Activated naive CD4-positive, alpha-beta T cell treated with anti-CD3 and anti-CD28 coated beads, Interleukin-2, amount 50 U/mL, for 24 hours (primary cell): ENCODE results near the gene NOVA1.
"Not testable (repeated sequence)": the region's sequence is repeated elsewhere in the genome, so short reads cannot be mapped to it uniquely, and the experiment has no call there.

ENCODE experiments used
- H3K27ac Mint-ChIP-seq: one replicate; pipeline ENCODE4 v1.8.0; 2021; ENCODE audit warnings: mild to moderate bottlenecking, mixed read lengths
- H3K27me3 Mint-ChIP-seq: one replicate; pipeline ENCODE4 v1.8.0; 2021; ENCODE audit warnings: mixed read lengths
- H3K36me3 Mint-ChIP-seq: one replicate; pipeline ENCODE4 v1.8.0; 2021; ENCODE audit warnings: mixed read lengths
- H3K4me1 Mint-ChIP-seq: one replicate; pipeline ENCODE4 v1.8.0; 2021; ENCODE audit warnings: mixed read lengths
- H3K4me3 Mint-ChIP-seq: one replicate; pipeline ENCODE4 v1.8.0; 2021; ENCODE audit warnings: mild to moderate bottlenecking, mixed read lengths
- H3K9me3 Mint-ChIP-seq: one replicate; pipeline ENCODE4 v1.8.0; 2021; ENCODE audit warnings: mixed read lengths

Gene NOVA1

GRCh38 chr14:26597589-26598080, at the start of gene NOVA1:
TSS of gene NOVA1 (minus strand) at chr14:26598033. CDS start at chr14:26597436, 597 bp downstream.
- Mint-ChIP-seq H3K4me3 (peak within 1 kb of the TSS; percentile 4), H3K4me1 (no peaks in the 10 kb centered on the region), H3K36me3 (no peaks in the 10 kb centered on the region), H3K27me3 (peaks cover 34% of the 10 kb centered on the region), H3K9me3 (no peaks in the 10 kb centered on the region), H3K27ac (no peak within 1 kb of the TSS)

- not testable (repeated sequence) for H3K27me3 Mint-ChIP-seq, H3K27ac Mint-ChIP-seq, H3K4me3 Mint-ChIP-seq, H3K36me3 Mint-ChIP-seq, H3K4me1 Mint-ChIP-seq
- peaks cover 25% of the 10 kb centered on the region for H3K9me3 Mint-ChIP-seq
These were observed 47.2 kb upstream of the NOVA1 start for GRCh38 chr14:26645057-26645456.

GRCh38 chr14:26636561-26636960, 38.7 kb upstream of the NOVA1 start:
- H3K9me3 Mint-ChIP-seq: peaks cover 9% of the 10 kb centered on the region
- H3K36me3 Mint-ChIP-seq: no peaks in the 10 kb centered on the region
- H3K27me3 Mint-ChIP-seq: no peaks in the 10 kb centered on the region
- no peaks in the 10 kb centered on the region for H3K4me1 Mint-ChIP-seq
- no peak overlapping the region for H3K4me3 Mint-ChIP-seq
- no peak overlapping the region for H3K27ac Mint-ChIP-seq

DNA sequence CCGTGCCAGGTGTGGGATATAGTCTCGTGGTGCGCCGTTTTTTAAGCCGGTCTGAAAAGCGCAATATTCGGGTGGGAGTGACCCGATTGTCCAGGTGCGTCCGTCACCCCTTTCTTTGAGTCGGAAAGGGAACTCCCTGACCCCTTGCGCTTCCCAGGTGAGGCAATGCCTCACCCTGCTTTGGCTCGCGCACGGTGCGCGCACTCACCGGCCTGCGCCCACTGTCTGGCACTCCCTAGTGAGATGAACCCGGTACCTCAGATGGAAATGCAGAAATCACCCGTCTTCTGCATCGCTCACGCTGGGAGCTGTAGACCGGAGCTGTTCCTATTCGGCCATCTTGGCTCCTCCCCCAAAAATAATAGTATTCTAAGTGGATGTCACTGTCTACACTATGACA, 37.1 kb upstream of the NOVA1 start:
- not testable (repeated sequence) for H3K27me3 Mint-ChIP-seq, H3K4me1 Mint-ChIP-seq, H3K4me3 Mint-ChIP-seq, H3K27ac Mint-ChIP-seq, H3K36me3 Mint-ChIP-seq, H3K9me3 Mint-ChIP-seq

- no peak overlapping the region for H3K4me3 Mint-ChIP-seq
- no peaks in the 10 kb centered on the region for H3K36me3 Mint-ChIP-seq
- peaks cover 8% of the 10 kb centered on the region for H3K9me3 Mint-ChIP-seq
- H3K27ac Mint-ChIP-seq: no peak overlapping the region
- no peaks in the 10 kb centered on the region for H3K27me3 Mint-ChIP-seq
- H3K4me1 Mint-ChIP-seq: no peaks in the 10 kb centered on the region
These were observed 28.4 kb upstream of the NOVA1 start for GRCh38 chr14:26626256-26626655.

- Mint-ChIP-seq H3K4me3 (no peak overlapping the region), H3K9me3 (peaks cover 12% of the 10 kb centered on the region), H3K36me3 (no peaks in the 10 kb centered on the region), H3K27ac (no peak overlapping the region), H3K4me1 (no peaks in the 10 kb centered on the region), H3K27me3 (no peaks in the 10 kb centered on the region)
These were observed 24.8 kb upstream of the NOVA1 start for GRCh38 chr14:26622611-26623010.

DNA sequence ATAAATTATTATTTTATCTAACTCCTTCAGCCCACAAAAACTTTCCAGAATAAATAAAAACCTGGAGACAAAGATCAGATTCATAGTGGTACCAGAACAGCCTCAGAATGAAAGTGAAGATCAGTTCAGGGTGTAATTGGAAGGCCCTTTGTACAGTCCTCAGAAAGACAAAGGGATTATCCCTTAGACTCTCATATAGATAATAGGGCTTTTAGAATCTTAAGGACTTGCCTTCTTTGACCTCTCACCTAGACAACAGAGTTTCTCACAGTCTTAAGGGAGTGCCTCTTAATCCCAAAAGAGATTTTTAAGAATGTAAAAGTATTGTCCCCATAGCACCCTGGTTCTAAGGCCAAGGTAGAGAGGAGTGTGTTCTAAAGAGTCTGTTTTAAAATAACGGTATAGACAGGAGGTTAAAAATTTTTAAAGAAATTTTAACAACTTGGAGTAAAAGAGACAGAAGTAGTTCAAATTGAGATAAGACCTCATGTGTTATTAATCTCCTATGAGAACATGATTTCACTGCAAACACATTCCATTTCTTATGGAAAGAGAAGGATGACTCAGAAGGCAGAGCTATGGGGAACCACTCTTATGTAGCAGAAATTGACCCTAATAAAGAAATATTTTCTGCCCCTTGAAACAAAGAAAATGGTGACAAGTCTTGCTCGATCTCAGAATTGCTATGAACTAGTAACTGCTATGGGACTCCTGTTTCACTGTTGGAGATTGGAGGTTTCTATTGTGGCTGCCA, 24.2 kb upstream of the NOVA1 start:
- H3K4me1 Mint-ChIP-seq: no peaks in the 10 kb centered on the region
- no peak overlapping the region for H3K27ac Mint-ChIP-seq

DNA sequence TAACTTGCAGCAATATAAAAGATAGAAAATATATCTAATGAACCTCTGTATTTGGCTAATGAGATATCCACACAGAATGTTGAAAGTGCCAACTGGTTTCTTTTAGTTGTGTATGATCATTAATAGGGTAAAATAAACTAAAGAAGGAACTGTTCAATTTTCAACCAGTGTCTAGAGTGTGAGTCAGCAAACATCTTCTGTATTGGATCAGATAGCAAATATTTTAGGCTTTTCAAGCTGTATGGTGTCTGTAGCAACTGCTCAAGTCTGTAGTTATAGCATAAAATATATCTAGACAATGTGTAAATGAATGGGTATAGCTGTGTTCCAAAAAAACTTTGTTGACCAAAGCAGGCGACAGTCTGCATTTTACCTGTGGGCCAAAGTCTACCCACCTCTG, 23.5 kb upstream of the NOVA1 start:
- H3K4me1 Mint-ChIP-seq: no peaks in the 10 kb centered on the region
- H3K36me3 Mint-ChIP-seq: no peaks in the 10 kb centered on the region
- no peak overlapping the region for H3K27ac Mint-ChIP-seq
- H3K9me3 Mint-ChIP-seq: peaks cover 12% of the 10 kb centered on the region
- no peak overlapping the region for H3K4me3 Mint-ChIP-seq
- no peaks in the 10 kb centered on the region for H3K27me3 Mint-ChIP-seq

More for the DNA sequence above, 24.2 kb upstream of the NOVA1 start:
- Mint-ChIP-seq H3K4me3 (no peak overlapping the region), H3K27me3 (no peaks in the 10 kb centered on the region), H3K9me3 (peaks cover 12% of the 10 kb centered on the region), H3K36me3 (no peaks in the 10 kb centered on the region)

DNA sequence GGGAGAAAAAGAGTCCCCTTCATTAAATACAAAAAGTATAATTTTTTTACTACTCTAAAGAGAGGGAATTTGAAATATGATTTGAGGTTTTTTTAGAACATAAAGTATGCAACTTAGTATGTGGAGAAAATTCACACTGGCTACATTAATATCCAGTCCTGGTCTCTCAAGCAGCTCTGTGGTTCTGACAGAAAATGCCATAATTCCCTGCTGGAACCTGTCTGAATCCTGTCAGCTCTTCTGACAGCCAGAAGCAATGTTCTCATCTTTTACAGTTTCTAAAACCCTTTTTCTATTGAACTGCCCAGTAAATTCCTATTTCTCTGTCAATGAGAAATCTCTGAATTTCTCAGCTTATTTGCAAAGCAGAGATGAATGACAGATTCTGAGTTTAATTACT, 13.4 kb upstream of the NOVA1 start:
- Mint-ChIP-seq H3K27me3 (no peaks in the 10 kb centered on the region), H3K4me3 (no peak overlapping the region), H3K36me3 (no peaks in the 10 kb centered on the region), H3K9me3 (peaks cover 6% of the 10 kb centered on the region), H3K4me1 (no peaks in the 10 kb centered on the region), H3K27ac (no peak overlapping the region)

- no peaks in the 10 kb centered on the region for H3K27me3 Mint-ChIP-seq
- H3K4me3 Mint-ChIP-seq: no peak overlapping the region
- H3K36me3 Mint-ChIP-seq: no peaks in the 10 kb centered on the region
- H3K27ac Mint-ChIP-seq: no peak overlapping the region
- peaks cover 6% of the 10 kb centered on the region for H3K9me3 Mint-ChIP-seq
- H3K4me1 Mint-ChIP-seq: no peaks in the 10 kb centered on the region
These were observed 9.0 kb upstream of the NOVA1 start for GRCh38 chr14:26606729-26607312.

DNA sequence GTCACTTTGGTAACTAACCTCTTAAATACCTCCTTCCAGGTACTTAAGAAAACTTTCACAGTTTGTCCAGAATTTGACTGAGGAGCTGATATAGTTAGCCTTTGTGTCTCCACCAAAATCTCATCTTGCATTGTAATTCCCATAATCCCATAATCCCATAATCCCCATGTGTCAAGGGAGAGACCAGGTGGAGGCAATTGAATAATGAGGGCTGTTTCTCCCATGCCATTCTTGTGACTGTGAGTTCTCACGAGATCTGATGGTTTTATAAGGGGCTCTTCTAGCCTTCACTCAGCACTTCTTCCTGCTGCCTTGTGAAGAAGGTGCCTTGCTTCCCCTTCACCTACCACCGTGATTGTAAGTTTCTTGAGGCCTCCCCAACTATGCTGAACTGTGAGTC, 7.8 kb upstream of the NOVA1 start:
- Mint-ChIP-seq H3K4me1 (no peaks in the 10 kb centered on the region), H3K9me3 (peaks cover 2% of the 10 kb centered on the region), H3K4me3 (no peak overlapping the region), H3K27me3 (no peaks in the 10 kb centered on the region), H3K27ac (no peak overlapping the region), H3K36me3 (no peaks in the 10 kb centered on the region)

DNA sequence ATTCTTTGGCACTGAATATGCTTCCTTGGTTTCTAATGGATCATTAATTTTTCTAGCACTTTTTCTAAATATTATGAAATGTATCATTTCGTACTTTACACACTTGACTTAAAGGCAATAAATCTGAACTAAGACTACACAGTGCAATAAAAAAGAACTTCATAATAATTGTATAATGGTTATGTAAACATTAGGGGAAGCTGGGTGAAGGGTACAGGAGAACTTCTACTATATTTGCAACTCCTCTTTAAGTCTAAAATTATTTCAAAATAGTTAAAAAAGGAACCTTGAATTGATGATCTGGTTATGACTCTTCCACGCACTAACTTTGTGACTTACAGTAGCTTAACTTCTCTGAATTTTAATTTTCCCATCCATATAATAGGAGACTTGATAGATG, 5.1 kb upstream of the NOVA1 start:
- Mint-ChIP-seq H3K4me1 (no peaks in the 10 kb centered on the region), H3K4me3 (no peak overlapping the region), H3K27me3 (peaks cover 19% of the 10 kb centered on the region), H3K27ac (no peak overlapping the region), H3K9me3 (no peaks in the 10 kb centered on the region), H3K36me3 (no peaks in the 10 kb centered on the region)

- peaks cover 23% of the 10 kb centered on the region for H3K27me3 Mint-ChIP-seq
- H3K36me3 Mint-ChIP-seq: no peaks in the 10 kb centered on the region
- no peaks in the 10 kb centered on the region for H3K9me3 Mint-ChIP-seq
- no peak overlapping the region for H3K27ac Mint-ChIP-seq
- no peaks in the 10 kb centered on the region for H3K4me1 Mint-ChIP-seq
- H3K4me3 Mint-ChIP-seq: no peak overlapping the region
These were observed 4.0 kb upstream of the NOVA1 start for GRCh38 chr14:26601856-26602255.

- H3K27me3 Mint-ChIP-seq: peaks cover 34% of the 10 kb centered on the region
- H3K9me3 Mint-ChIP-seq: no peaks in the 10 kb centered on the region
- no peaks in the 10 kb centered on the region for H3K36me3 Mint-ChIP-seq
- no peaks in the 10 kb centered on the region for H3K4me1 Mint-ChIP-seq
- H3K4me3 Mint-ChIP-seq: no peak overlapping the region
- H3K27ac Mint-ChIP-seq: no peak overlapping the region
These were observed 1.5 kb upstream of the NOVA1 start for GRCh38 chr14:26599291-26599690.

- H3K4me3 Mint-ChIP-seq: no peak overlapping the region
- no peak overlapping the region for H3K27ac Mint-ChIP-seq
- H3K36me3 Mint-ChIP-seq: no peaks in the 10 kb centered on the region
- peaks cover 34% of the 10 kb centered on the region for H3K27me3 Mint-ChIP-seq
- H3K9me3 Mint-ChIP-seq: no peaks in the 10 kb centered on the region
- H3K4me1 Mint-ChIP-seq: no peaks in the 10 kb centered on the region
These were observed 869 bp upstream of the NOVA1 start for GRCh38 chr14:26598672-26599131.

DNA sequence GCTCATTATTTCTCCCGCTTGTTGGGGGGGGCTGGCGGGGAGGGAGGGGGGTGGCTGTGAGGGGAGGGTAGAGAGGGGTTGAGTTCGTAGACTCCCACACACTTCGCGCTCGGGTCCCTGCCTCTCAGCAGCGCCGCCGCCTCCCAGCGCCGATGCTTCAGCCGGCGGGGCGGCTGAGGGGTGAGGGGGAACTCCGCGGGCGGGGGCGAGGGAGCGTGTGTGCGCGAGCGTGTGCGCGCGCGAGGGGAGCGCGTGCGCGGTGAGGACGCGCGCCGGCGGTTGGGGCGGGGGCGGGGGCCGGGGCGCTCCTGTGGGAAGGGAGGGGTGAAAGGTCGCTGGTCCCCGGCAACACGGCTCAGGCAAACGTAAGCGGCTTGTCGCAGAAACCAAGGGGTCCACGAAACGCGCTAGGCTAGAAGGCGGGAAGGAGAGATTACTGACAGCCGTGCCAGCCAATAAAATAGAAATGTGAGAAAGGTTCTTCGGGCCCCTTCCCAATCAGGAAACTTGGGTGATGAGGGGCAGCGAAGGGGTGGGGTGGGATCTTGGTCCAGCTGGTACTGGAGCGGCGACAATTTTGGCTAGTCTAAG, 343 bp upstream of the NOVA1 start:
- H3K4me3 Mint-ChIP-seq: no peak overlapping the region
- H3K27me3 Mint-ChIP-seq: peaks cover 34% of the 10 kb centered on the region
- no peaks in the 10 kb centered on the region for H3K9me3 Mint-ChIP-seq
- no peak overlapping the region for H3K27ac Mint-ChIP-seq
- no peaks in the 10 kb centered on the region for H3K36me3 Mint-ChIP-seq
- H3K4me1 Mint-ChIP-seq: no peaks in the 10 kb centered on the region
